Stimulated activated CD4-positive, alpha-beta T cell treated with anti-CD3 and anti-CD28 coated beads, Interleukin-1b, Interleukin-23, amount 100 ng/mL, for 48 hours (primary cell): Measurements from ENCODE around the gene CRYBA1.
"Not testable (repeated sequence)": the region's sequence is repeated elsewhere in the genome, so short reads cannot be mapped to it uniquely, and the experiment has no call there.

Experiments
- DNase-seq: peaks from one replicate; pipeline ENCODE4 v3.0.0-alpha.2; 2020

CRYBA1 gene, protein sequence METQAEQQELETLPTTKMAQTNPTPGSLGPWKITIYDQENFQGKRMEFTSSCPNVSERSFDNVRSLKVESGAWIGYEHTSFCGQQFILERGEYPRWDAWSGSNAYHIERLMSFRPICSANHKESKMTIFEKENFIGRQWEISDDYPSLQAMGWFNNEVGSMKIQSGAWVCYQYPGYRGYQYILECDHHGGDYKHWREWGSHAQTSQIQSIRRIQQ

DNA sequence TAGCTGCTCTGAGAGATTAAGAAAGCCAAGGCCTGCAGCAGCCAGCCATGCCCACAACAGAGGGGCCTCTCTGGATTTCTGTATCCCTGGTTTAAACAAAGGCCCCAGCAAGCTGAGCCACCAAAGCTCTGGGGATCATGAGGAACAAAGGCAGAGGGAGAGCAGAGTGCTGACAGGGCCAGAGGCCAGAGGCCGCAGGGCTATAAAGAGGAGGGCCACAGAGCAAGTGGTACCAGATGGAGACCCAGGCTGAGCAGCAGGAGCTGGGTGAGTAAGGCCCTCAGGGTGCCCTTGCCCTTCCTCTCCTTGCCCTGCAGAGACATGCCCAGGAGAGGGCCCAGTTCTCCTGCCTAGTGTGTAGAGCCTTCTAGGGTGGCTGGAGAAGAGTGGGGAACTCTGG lies at the start of gene CRYBA1:
Gene CRYBA1 (plus strand): TSS at position 232 of the 400 bp plus-strand sequence. CDS start 5 bp downstream, at position 237.
- DNase-seq: no peak

DNA sequence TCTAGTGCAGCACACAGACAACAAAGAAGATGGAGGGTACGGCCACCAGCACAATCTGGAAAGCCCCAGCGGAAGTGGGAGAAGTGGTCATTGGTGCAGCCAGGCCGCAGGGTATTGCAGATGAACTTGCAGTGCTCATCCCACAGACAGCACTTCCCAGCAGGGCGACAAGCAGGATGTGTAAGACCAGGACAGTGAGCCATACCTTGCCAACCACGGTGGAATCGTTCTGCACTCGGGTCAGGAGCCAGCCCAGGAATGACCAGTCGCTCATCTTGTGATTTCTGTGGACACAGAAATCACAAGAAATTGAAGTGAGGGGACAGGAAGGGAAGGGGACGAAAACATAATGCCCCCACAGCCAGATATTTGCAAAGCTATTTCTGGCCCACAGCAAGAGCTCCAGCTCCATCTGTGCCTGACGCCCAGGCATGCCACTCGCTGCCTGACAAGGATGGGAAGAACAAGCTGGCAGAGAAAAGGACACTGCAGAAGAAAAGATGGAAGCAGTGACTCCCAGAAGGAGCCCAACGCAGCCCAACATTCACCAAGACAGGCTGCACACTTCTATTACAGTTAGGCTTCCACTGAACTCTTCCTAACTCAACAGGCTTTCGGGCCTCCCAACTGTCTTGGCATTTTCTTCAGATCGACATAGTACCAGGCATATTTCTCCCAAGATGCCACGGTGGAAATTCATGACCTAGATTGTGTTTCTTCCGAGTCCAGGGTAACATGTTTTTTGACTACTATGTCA lies 49.0 kb upstream of the CRYBA1 start:
- DNase-seq: no peak

DNA sequence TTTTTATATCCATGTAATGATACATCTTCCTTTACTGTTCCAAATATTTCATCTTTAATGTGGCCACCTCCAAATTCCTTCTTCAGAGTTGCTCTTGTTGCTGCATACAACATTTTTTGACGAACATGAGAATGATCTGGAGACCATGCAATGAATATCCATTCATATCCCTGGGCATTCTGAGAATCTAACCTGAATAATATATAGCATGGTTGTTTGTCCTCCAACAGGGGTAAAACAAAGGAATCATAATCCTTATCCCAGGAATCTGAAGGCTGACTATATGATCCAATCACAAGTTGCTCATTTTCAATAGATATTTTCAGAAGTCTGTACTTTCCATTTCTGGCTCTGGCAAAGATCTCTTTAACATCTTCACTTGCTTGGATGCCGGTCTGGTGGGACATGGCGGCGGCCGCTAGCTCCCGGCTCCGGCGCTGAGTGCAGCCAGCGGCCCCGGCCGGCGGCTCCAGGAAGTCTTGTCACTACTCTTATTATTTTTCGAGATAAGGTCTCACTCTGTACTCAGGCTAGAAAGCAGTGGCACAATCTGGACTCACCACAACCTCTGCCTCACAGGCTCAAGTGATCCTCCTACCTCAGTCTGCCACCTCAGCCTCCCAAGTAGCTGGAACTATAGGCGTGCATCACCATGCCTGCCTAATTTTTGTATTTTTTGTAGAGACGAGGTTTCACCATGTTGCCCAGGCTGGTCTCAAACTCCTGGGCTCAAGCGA lies 42.4 kb upstream of the CRYBA1 start:
- not testable (repeated sequence) for DNase-seq

DNA sequence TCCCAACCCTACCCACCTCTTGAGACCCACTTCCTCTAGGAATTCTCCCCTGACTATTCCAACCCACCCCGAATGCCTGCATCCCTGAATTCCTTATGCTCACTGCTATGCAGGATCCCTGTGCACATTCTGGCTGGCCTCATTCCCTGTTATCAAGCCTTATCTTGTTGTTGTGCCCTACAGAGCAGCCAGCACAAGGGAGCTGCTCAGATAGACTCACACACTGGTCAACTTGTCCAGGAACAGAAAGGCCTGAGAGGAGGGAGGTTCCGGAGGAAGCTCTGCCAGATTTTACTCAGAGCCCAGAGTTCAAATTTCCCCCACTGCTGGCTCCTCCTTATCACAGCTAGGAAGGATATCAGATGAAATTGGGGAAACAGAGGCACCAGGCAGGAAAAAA lies 41.6 kb upstream of the CRYBA1 start:
- no peak for DNase-seq

DNA sequence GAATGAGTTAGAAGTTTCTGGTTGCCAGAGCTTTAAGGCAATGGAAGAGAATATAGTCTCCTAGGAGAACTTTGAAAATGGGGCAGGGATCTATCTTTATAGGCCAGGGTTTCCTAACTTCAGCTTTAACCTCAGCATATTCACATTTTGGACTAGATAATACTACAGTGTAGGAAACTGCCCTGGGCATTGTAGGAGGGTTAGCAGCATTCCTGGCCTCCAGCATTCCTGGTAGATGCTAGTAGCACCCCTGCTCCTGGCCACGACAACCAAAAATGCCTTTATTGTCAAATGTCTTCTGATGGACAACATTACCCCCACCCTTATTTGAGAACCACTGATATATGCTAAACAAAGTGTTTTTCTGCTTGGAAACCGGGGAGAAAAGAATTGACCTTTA lies 38.7 kb upstream of the CRYBA1 start:
- DNase-seq: no peak

DNA sequence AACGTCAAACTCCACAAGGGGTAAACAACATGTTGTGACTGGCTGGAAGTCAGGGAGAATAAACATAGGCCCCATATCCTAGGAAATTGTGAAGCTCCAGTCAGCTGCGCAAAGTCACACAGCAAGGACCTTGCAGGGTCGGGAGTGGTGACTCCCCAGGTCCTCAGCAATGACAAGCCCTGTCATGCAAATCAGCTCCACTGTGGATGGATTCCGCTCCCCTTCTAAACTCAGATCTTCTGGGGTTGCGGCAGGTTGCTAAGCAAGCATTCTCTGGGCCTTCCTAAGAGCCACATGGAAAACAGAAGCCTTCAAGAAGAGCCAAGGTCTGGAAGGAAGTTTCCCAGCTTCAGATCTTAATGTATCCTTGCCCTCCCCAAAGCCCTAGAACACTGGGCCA lies 37.6 kb upstream of the CRYBA1 start:
- DNase-seq: no peak

DNA sequence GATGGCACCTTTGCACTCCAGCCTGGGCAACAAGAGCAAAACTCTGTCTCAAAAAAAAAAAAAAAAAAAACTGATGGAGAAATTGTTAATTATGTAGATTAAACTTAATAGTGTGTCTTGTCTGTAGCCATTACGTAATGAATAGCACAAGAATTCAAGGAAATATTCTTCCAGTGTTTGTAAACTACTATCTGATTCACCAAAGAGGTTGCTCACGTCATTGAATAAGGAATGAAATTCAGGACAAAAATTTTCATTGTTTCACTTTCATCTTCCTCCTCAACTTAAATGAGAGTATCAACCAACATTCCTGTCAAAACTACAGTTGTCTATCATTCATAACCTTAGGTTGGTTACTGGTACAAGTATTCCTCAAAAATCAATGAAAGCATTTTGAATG lies 35.8 kb upstream of the CRYBA1 start:
- DNase-seq: no peak

DNA sequence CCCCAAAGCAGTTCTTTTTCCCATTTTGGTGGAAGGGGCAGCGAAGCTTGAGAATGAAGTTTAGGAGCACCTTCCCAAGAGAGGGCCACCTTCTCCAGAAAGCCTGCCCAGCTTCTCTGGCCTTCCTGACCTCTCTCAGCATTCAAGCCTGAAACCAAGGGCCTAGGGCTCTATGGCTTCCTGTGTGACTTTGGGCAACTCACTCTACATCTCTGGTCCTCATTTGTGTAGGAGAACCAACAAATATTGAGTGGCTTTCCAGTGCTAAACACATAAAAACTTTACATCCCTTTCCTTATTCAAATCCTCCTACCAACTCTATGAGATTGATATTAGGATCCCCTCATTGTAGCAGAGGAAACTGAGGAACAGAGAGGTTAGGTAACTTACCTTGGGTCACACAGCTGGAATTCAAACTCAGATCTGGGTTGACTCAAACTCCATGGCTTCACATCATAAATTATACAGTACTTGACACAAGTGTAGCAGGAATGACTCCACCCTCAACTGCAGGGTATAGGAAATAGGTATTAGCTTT lies 34.5 kb upstream of the CRYBA1 start:
- DNase-seq: no peak

DNA sequence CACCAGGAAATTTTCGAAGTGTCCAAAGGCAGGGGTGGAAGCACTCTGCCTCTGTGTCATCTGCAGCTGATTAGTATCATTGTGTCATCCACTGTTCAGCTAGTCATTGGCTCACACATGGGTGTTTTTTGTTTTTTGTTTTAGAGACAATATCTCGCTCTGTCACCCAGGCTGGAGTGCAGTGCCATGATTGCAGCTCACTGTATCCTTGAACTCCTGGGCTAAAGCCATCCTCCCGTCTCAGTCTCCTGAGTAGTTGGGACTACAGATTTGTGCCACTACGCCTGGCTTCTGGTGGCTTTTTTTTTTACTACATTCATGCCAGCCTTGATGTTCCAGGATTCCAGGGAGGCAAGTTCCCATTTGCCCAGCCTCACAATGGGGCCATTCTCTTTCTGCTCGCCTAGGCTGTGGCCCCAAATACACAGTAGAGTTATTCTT lies 34.0 kb upstream of the CRYBA1 start:
- DNase-seq: no peak

DNA sequence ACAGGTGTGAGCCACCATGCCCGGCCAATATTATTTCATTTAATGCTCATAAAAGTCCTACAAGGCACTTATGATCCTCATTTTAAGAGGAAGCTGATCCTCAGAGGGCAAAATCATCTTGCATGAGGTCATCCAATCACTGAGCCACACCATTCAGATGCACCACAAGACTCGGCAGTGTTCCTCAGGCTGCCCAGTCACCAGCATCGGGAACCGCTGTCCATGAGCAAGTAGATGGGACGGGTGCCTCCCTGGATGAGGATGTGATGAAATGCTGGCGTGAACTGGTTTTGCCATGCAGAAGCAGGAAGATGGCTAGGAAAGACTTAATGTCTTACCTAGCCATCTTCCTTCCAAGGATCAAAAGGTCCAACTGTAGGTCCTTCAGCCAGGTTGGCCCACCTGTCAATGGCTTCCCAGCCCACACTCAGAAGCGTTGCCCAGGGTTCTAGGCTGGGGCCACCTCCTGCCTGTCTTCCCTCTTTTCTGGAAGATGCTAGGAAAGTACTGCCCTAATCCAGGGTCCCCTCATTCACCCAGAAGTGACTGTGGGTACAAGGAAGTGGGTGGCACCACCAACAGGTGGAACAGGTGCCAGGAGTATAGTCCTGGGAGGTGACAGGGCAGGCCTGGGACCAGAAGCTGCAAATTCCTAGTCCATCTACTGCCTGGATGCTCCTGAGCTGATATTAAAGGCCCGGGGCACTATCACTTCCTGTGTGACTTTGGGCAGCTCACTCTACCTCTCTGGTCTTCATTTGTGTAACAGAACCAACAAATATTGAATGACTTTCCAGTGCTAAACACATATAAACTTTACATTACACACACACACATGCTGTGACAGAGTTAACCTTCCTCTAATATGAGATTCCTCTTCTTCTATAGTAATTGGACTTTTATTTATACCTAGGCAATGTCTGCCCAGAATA lies 32.2 kb upstream of the CRYBA1 start:
- no peak for DNase-seq

DNA sequence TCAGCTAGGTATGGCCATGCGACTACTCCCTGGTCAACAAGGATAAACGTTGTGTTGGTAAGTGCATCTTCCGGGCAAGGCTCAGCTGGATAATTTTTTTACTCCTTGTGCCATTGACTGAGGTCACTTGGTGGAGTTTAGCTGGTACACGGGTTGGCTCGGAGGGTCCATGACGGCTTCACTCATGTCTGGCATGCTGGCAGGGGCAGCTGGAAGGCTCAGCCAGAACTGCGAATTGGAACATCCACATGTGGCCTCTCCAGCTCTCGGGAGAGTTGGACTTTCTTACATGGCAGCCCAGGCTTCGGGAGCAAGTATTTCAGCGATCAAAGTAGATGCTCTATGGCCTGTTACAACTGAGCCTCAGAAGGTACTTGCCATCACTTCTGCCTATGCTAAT lies 31.5 kb upstream of the CRYBA1 start:
- no peak for DNase-seq

DNA sequence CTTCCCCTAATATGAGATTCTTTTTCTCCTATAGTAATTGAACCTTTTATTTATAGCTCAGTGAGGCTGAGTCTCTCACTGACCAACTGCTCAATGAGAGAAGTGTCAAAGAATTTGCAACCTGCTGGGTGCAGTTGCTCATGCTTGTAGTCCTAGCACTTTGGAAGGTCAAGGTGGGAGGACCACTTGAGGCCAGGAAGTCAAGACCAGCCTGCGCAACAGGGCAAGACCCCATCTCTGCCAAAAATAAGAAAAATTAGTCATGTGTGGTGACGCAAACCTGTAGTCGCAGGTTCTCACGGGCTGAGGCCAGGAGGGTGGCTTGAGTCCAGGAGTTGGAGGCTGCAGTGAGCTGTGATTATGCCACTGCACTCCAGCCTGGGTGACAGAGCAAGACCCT lies 30.9 kb upstream of the CRYBA1 start:
- no peak for DNase-seq

DNA sequence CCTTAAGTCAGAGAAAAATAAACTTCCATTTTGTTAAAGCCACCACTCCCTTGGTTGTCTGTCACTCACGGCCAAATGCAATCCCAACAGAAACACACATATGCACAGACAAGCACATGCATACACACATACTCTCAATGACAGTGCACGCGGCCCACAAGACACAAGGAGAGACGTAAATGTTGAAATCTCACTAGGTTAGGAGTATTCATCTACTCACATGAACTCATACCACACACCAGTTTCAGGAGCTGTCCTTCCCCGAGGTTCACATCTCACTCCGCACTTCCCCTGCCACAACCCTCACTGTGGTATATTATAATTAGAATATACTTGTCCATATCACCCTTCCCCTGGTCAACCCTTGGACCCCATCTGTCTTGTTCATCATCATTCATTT lies 30.5 kb upstream of the CRYBA1 start:
- no peak for DNase-seq

DNA sequence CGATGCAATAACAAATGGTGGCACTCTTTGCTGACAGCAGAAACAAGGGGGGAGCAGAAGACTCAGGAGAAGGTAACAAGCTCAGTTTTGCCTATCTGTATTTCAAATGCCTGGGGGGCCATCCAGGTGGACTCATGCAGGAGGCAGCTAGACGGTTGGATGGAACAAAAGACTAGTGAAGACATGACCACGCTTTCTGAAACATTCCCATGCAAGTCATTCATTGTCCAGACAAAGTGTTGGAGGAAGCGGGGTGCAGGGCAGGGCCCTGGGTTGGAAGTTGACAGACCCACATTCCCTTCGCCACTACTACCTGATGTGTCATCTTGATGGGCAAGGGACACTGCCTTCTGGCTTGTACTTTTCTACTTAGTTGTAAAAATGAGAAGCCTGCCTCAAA lies 29.8 kb upstream of the CRYBA1 start:
- no peak for DNase-seq

DNA sequence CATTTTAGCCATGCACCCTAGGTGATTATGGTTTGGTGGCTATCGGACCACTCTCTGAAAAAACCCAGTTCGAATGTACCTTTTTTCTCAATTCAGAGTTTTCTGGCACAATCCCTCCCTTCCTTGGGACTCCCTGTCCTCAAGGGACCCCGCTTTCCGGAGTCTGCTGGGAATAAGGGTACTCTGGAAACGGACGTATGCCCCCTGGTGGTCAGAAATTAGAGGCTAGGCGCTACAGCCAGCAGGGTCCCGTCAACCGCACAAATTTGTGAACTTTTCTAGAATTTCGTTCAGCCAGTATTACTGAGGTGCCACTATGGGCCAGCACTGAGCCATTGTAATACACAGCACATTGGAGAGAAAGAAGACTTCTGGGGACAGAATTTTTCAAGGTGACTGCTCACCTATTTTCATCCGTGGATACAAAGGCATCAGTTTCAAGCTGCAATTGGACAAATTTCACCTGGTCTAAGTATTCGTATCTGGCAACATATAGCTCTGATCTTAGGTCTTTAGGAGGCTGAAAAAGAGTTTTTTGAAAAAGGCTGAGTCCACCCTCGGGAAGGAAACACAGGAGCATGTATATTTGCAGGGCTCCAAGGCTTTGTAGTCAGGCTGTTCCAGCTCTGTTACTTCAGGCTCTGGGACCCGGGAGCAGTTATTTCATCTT lies 27.1 kb upstream of the CRYBA1 start:
- peak; percentile 61 for DNase-seq

DNA sequence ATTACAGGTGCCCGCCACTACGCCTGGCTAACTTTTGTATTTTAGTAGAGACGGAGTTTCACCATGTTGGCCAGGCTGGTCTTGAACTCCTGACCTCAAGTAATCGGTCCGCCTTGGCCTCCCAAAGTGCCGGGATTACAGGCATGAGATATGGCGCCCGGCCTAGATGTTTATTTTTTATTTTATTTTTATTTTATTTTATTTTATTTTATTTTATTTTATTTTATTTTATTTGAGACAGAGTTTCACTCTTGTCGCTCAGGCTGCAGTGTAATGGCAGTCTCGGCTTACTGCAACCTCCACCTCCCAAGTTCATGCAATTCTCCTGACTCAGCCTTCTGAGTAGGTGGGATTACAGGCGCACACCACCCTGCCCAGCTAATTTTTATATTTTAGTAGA lies 25.3 kb upstream of the CRYBA1 start:
- not testable (repeated sequence) for DNase-seq

DNA sequence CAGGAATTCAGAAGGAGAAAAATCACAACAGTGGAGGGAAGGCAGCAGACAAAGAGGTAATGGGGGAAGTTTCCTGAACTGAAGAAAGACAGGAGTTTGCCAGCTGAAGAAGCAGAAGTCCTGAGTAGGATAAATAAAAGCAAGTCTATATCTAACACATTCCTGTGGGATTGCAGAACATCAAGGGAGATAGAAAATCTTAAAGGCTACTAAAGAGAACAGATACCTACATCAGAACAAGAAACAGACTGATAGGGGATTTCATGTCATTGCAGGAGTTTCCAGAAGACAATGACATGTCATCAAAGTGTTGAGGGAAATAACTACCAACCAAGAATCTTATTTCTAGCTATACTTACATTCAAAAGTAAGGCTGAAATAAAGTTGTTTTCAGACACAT lies 21.3 kb upstream of the CRYBA1 start:
- no peak for DNase-seq

DNA sequence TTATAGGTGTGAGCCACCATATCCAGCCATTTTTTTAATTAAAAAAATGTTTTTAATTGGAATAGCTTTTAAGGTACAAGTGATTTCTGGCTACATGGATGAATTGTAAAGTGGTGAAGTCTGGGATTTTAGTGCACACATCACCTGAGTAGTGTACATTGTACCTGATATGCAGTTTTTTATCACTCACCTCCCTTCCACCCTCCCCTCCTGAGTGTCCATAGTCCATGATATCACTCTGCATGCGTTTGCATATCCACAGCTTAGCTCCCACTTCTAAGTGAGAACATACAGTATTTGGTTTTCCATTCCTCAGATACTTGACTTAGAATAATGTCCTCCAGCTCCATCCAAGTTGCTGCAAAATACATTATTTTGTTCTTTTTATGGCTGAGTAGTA lies 13.4 kb upstream of the CRYBA1 start:
- no peak for DNase-seq

DNA sequence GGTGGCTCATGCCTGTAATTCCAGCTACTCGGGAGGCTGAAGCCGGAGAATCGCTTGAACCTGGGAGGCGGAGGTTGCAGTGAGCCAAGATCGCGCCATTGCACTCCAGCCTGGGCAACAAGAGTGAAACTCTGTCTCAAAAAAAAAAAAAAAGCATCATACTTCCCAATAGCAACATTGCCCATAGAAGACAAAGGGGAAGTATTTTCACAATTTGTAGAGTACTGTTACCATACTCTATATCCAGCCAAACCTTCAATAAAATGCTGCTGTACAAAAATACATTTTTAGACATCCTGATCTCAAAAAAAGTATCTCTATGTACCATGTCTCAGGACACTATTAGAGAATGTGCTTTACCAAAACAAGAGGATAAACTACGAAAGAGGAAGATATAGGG lies 11.7 kb upstream of the CRYBA1 start:
- DNase-seq: not testable (repeated sequence)

DNA sequence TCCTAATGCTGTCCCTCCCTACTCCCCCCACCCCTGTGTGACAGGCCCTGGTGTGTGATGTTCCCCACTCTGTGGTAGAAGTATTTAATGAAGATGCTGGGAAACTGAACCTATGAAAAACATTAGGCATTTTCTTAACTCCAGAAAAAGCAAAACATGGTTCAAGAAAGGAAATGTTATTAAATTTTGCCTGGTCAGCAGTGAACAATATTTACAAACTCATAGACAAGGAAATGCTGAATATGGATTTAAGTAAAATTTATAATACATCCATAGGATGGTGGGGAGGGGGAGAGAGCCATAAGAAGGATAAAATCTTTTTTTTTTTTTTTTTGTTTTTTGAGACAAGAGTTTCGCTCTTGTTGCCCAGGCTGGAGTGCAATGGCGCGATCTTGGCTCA lies 10.8 kb upstream of the CRYBA1 start:
- no peak for DNase-seq

DNA sequence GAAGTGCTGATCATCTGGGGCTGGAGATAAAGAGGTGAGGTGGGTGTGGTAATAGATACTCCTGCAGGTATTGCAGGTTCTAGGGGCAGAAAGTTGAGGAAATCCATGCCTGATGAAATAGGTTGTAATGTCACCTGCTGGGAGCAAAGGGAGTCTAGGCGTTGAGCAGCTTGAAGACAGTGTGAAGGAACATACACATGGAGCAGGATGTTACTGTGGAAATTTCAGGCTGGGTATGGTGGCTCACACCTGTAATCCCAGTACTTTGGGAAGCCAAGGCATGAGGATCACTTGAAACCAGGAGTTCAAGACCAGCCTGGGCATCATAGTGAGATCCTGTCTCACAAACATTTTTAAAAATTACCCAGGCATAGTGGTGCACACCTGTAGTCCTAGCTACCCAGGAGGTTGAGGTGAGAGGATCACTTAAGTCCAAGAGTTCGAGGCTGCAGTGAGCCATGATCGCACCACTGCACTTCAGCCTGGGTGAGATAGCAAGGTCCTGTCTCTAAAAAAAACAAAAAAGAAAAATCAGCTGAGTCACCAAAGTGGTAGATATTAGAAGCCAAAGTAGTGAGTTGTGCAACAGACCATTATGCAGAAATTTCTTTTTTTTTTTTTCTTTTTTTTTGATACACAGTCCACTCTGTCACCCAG lies 9.1 kb upstream of the CRYBA1 start:
- DNase-seq: no peak
